HepG2 (cell line): ENCODE measurements around the gene PIP5K1A. TPM values are rescaled to one million over a fixed set of nuclear protein-coding genes. Genes with fewer than 3 reads are reported as not detected.

Experiments
- BCL3 ChIP-seq: sonication (generic); formaldehyde crosslinking; IDR thresholded peaks from 2 replicates; pipeline ENCODE4 v1.5.1; 2020; ENCODE audit warnings: mild to moderate bottlenecking, missing genetic modification reagents, moderate library complexity
- CEBPB ChIP-seq: IDR thresholded peaks from 2 replicates; pipeline ENCODE4 v1.6.1; 2011; ENCODE audit warnings: low read depth, low read length, improper control_type of control experiment, borderline replicate concordance
- DRAP1 ChIP-seq: IDR thresholded peaks from 2 replicates; pipeline ENCODE4 v1.6.1; 2016; ENCODE audit warnings: missing genetic modification reagents, missing compliant biosample characterization
- EED ChIP-seq: sonication (generic); formaldehyde crosslinking; IDR thresholded peaks from 2 replicates; pipeline ENCODE4 v1.5.0; 2020; ENCODE audit warnings: mild to moderate bottlenecking, missing genetic modification reagents
- ELF4 ChIP-seq: sonication (generic); formaldehyde crosslinking; IDR thresholded peaks from 2 replicates; pipeline ENCODE4 v1.5.0; 2020; ENCODE audit warnings: missing genetic modification reagents, mild to moderate bottlenecking, moderate library complexity, borderline replicate concordance
- JDP2 ChIP-seq: sonication (generic); formaldehyde crosslinking; IDR thresholded peaks from 2 replicates; pipeline ENCODE4 v1.8.1; 2022; ENCODE audit warnings: missing genetic modification reagents, borderline replicate concordance
- JUND ChIP-seq: sonication (generic); formaldehyde crosslinking; IDR thresholded peaks from 2 replicates; pipeline ENCODE4 v1.8.0; 2022; ENCODE audit warnings: mild to moderate bottlenecking, missing genetic modification reagents
- KLF6 ChIP-seq: IDR thresholded peaks from 2 replicates; pipeline ENCODE4 v1.8.0; 2016; ENCODE audit warnings: missing biosample characterization, missing genetic modification reagents
- MIER3 ChIP-seq: IDR thresholded peaks from 2 replicates; pipeline ENCODE4 v1.6.1; 2016; ENCODE audit warnings: missing compliant biosample characterization, borderline replicate concordance
- PATZ1 ChIP-seq: sonication (generic); formaldehyde crosslinking; IDR thresholded peaks from 2 replicates; pipeline ENCODE4 v1.4.0; 2020; ENCODE audit warnings: missing genetic modification reagents
- PRMT3 ChIP-seq: sonication (generic); formaldehyde crosslinking; IDR thresholded peaks from 2 replicates; pipeline ENCODE4 v1.8.1; 2022; ENCODE audit warnings: low read depth, mild to moderate bottlenecking, moderate library complexity, missing genetic modification reagents, borderline replicate concordance
- REPIN1 ChIP-seq: sonication (generic); formaldehyde crosslinking; IDR thresholded peaks from 2 replicates; pipeline ENCODE4 v1.8.0; 2022; ENCODE audit warnings: missing genetic modification reagents, low read depth, mild to moderate bottlenecking, borderline replicate concordance
- SMAD9 ChIP-seq: sonication (generic); formaldehyde crosslinking; IDR thresholded peaks from 2 replicates; pipeline ENCODE4 v1.5.1; 2020; ENCODE audit warnings: mild to moderate bottlenecking, missing genetic modification reagents
- SRSF9 ChIP-seq: fragments of 200-400 bp; formaldehyde crosslinking; IDR thresholded peaks from 2 replicates; pipeline ENCODE4 v1.6.1; 2018; ENCODE audit warnings: borderline replicate concordance, mild to moderate bottlenecking, low read depth, low read length; ENCODE audit not compliant: insufficient read depth, poor library complexity, severe bottlenecking
- SSRP1 ChIP-seq: IDR thresholded peaks from 2 replicates; pipeline ENCODE4 v1.6.1; 2016; ENCODE audit warnings: control low read depth
- STAT5B ChIP-seq: sonication (generic); formaldehyde crosslinking; IDR thresholded peaks from 2 replicates; pipeline ENCODE4 v1.4.0; 2020; ENCODE audit warnings: missing genetic modification reagents
- ZFAT ChIP-seq: sonication (generic); formaldehyde crosslinking; conservative IDR thresholded peaks from 2 replicates; pipeline ENCODE4 v1.8.1; 2023; ENCODE audit warnings: missing genetic modification reagents, inconsistent platforms
- ZFP41 ChIP-seq: sonication (generic); formaldehyde crosslinking; IDR thresholded peaks from 2 replicates; pipeline ENCODE4 v1.4.0; 2020; ENCODE audit warnings: mild to moderate bottlenecking, missing genetic modification reagents, borderline replicate concordance
- ZFP91 ChIP-seq: sonication (generic); formaldehyde crosslinking; IDR thresholded peaks from 2 replicates; pipeline ENCODE4 v1.9.0; 2022; ENCODE audit warnings: missing genetic modification reagents, mild to moderate bottlenecking, borderline replicate concordance
- ZNF234 ChIP-seq: sonication (generic); formaldehyde crosslinking; conservative IDR thresholded peaks from 2 replicates; pipeline ENCODE4 v1.5.1; 2020; ENCODE audit warnings: mild to moderate bottlenecking, missing genetic modification reagents
- ZNF616 ChIP-seq: sonication (generic); formaldehyde crosslinking; IDR thresholded peaks from 2 replicates; pipeline ENCODE4 v1.5.0; 2020; ENCODE audit warnings: low read depth, mild to moderate bottlenecking, missing genetic modification reagents
- ZNF691 ChIP-seq: sonication (generic); formaldehyde crosslinking; IDR thresholded peaks from 2 replicates; pipeline ENCODE4 v1.4.0; 2020; ENCODE audit warnings: missing genetic modification reagents, low read depth, mild to moderate bottlenecking, borderline replicate concordance
- ZSCAN22 ChIP-seq: sonication (generic); formaldehyde crosslinking; IDR thresholded peaks from 2 replicates; pipeline ENCODE4 v1.4.0; 2020; ENCODE audit warnings: mild to moderate bottlenecking, missing genetic modification reagents
- polyA plus RNA-seq, 8 experiments: library from polyadenylated mRNA; depleted of rRNA in 3 of 8; stranded (reverse) in 7 of 8; unstranded in 1 of 8; fragments of >200 nt; fragmentation: Illumina TruSeq in 4 of 8; extraction: Trizol in 4 of 8; gene quantifications; 2 replicates each; pipeline versions ENCODE4 v1.2.1 to v1.2.3, GENCODE V29; 2011 to 2016; ENCODE audit warnings: low read depth in 4 of 8, missing spikeins in 1 of 8, mixed read lengths in 1 of 8; ENCODE audit not compliant: insufficient read depth in 1 of 8
- total RNA-seq, 5 experiments: library from RNA; depleted of rRNA; stranded (reverse); fragments of >200 nt; fragmentation: Illumina TruSeq; extraction: Trizol; gene quantifications; 2 replicates each; pipeline ENCODE4 v1.2.3, GENCODE V29; 2016; ENCODE audit warnings: low read depth in 1 of 5

Gene PIP5K1A
- total and polyA plus RNA-seq, 2 of the 13 experiments (the other 11 are each of a cell fraction or from before 2014, with no cell fraction given) = 45.3 to 65.1 TPM

GRCh38 chr1:151165738-151166504, 32.4 kb upstream of the PIP5K1A start, which contains the start of the genes LYSMD1 and SCNM1 (continued):
- TF ChIP-seq CEBPB (peak; percentile 56; the same call in 1 of the 2 replicates), STAT5B (no peak; the same call in 1 of the 2 replicates), SRSF9 (no peak), ZFAT (CRISPR knock-in tag) (no peak), DRAP1 (CRISPR knock-in tag) (peak; percentile 34), ZNF616 (CRISPR knock-in tag) (0 out of 2 replicates have a peak, but pooled peaks have one; percentile 36), PRMT3 (CRISPR knock-in tag) (no peak), ZFP41 (CRISPR knock-in tag) (0 out of 2 replicates have a peak, but pooled peaks have one; percentile 2), EED (CRISPR knock-in tag) (no peak), JDP2 (no peak), ELF4 (CRISPR knock-in tag) (peak; percentile 100), SSRP1 (CRISPR knock-in tag) (no peak; the same call in 1 of the 2 replicates), PATZ1 (CRISPR knock-in tag) (no peak), MIER3 (peak; percentile 88), BCL3 (peak; percentile 53), ZFP91 (CRISPR knock-in tag) (peak; percentile 84; the same call in 1 of the 2 replicates), ZNF691 (0 out of 2 replicates have a peak, but pooled peaks have one; percentile 26), JUND (CRISPR knock-in tag) (no peak), ZNF234 (CRISPR knock-in tag) (no peak), REPIN1 (CRISPR knock-in tag) (peak; percentile 82; the same call in 1 of the 2 replicates), KLF6 (CRISPR knock-in tag) (peak; percentile 33), ZSCAN22 (CRISPR knock-in tag) (no peak), SMAD9 (no peak)
